HG02852 (cell line): ENCODE measurements around the gene F7.
"Not testable (repeated sequence)": the region's sequence is repeated elsewhere in the genome, so short reads cannot be mapped to it uniquely, and the experiment has no call there.

Experiments used
- ATAC-seq: cut with Tn5 transposase; IDR thresholded peaks from one replicate; pipeline ENCODE4 v1.9.1; 2021; ENCODE audit warnings: mild to moderate bottlenecking, moderate library complexity; ENCODE audit not compliant: unreplicated experiment

The F7 gene

DNA sequence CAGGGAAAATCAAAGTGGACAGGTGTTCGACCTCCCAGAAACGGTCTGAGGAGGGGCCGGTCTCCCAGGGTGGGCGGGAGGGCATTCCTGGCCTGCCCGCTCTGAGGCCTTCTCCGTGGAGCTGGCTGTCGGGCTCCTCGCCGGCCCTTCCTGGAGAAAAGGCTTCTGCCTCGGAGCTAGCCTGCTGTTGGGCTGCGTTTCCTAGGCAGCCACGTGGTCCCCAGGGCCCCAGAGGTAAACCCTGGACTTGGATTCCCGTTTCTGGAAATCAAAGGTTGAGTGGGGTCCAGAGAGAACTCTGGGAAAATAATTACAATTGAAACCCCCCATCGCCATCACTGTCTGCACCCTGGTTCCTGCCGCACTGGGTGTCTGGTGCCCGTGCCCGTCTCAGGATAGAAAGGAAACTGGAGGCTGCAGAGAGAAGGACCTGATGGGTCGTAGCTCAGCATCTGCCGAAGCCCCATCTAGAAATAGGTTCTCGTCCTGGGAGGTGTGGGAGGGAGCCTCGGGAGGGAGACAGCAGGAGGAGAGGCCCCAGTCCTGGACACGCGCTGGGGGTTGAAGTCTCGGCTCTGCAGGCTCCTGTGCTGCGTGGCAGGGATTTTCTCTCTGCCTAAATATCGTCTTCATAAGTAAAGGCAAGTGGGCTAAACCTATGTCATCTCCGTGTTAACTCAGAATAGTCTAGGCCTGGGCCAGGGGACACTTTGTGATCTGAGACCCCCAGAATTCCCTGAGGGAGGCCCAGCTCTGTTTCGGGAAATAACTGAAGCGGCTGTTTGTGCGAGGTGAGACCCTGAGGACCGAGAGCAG lies 45.2 kb downstream of the F7 start:
- no peak for ATAC-seq

DNA sequence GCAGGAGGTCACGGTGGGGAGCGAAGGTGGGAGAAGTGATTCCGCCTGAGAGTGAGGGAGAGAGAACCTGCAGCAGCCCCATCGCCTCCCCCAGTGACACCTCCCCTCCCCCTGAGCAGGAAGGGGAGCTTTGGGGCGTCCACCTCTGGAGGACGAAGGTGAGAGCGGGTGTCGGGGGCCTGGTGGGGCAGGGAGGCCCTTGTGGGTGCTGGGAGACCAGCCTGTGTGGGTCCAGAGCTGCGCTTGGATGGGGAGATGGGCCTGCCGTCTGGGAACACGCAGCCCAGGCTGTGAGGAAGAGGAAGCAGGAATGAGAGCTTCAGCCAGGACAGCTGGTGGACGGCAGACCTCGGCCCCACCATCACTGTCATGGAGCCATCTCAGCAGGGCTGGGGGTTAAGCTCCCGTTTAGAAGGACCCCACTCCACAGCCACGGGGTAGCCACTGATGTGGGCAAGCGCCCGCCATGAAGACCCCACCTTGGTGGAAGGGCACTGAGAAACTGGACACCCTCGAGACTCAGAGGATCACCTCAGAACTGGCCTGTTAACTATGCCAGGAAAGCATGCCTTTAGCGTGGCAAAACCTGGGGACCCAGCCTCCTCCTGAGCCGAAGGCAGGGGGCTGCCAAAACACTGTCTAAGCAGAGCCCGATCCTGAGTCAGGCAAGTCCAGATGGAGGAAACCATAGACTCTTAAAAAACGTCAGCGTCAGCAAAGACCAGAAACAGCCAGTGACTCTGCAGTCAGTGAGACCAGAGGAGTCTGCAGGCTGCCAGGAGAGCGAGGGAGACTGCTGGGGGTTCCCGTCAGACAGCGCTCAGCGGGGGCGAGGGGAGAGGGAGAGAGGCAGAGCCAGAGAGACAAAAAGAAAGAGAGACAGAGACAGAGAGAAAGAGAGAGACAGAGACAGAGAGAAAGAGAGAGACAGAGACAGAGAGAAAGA lies 46.4 kb downstream of the F7 start:
- no peak for ATAC-seq

DNA sequence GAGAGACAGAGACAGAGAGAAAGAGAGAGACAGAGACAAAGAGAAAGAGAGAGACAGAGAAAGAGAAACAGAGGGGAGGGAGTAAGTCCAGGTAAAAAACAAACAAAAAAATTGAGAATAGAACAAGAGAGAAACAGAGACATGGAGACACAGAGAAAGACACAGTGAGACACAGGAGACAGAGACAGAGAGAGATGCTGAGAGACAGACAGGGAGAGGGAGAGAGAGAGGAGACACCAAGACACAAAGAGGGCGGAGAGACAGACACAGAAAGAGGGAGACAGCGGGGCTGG lies 47.0 kb downstream of the F7 start:
- ATAC-seq: no peak

DNA sequence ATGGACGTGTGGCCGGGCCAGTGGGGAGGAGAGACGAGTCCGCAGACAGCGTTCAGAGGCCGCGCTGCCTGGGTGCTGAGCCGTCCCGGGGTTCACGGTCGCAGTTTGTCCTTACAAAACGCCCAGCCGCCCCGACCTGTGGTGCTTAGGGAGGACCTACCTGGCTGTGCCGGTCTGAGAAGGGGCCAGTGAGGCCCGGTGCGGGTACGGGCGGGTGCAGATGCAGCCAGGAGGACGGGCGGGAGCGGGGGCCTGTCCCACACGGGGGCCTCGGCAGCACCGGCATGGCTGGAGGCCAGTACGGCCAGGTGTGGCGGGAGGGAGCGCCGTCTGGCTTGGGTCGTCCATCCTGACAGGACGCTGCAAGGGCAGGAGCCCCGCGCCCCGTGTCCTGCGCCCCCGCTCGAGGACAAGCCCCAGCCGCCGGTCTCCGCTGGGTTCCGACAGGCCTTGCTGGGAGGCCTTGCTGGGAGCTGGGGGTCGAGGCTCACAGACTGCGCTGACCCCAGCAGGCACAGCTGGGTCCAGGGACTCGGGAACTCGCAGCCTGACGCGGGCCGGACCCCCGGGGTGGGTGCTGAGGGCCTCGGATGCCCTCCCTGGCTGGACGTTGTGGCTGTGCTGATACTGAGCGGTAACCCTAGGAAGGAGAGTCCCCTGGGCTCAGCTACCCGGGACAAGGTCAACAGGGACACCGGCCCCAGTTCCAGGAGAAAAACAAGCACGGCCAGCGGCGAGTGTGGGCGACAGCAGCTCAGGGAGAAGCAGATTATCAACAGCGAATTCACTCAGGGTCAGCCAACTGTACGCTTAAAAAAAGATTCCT lies 47.6 kb downstream of the F7 start:
- ATAC-seq: peak; percentile 34

DNA sequence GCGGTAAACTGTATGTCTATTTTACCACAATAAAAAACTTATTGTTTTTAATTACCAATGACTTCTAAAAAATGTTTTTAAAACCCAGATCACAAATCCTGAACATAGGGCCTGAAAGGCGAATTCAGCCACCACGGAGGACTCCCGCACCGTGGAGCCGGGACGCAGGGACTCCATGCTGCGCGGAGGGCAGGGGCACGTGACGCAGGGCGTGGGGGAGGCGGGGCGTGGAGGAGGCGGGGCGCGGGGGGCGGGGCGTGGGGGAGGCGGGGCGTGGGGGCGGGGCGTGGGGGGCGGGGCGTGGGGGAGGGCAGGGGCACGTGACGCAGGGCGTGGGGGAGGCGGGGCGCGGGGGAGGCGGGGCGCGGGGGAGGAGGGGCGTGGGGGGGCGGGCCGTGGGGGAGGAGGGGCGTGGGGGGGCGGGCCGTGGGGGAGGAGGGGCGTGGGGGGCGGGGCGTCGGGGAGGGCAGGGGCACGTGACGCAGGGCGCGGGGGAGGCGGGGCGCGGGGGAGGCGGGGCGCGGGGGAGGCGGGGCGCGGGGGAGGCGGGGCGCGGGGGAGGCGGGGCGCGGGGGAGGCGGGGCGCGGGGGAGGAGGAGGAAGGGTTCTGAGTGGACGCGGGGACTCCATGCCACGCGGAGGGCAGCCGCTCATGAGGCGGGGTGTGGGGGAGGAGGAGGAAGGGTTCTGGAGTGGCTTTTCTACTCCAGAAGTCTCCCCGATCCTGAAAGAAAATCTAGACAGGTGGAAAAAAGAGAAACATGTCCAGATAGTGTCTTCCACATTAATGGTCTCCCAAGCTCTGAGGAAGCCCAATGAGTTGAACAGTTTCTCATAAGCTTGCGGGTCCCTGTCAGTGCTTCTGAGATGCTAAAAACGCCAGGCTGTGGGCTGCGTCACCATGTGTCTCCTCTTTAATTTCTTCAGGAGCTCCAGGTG lies 48.5 kb downstream of the F7 start:
- peak; percentile 66 for ATAC-seq

DNA sequence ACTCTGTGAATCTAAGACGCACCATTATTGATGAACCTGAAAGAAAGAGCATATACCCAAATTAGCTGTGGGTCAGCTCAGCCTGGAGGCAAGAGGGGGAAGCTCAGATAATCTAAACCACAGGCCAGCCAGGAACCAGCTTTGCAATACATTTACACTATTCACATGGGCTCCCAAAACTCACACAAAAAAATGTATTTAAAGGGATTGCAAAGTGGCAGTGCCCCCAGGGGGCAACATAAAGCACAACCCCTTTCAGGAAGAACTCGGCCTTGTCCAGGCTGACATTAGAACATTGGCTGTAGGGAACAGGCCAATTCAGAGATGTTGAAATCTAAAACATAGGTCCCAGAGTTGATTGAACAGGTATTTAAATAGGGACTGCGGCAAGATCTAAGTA lies 49.6 kb downstream of the F7 start:
- ATAC-seq: no peak

DNA sequence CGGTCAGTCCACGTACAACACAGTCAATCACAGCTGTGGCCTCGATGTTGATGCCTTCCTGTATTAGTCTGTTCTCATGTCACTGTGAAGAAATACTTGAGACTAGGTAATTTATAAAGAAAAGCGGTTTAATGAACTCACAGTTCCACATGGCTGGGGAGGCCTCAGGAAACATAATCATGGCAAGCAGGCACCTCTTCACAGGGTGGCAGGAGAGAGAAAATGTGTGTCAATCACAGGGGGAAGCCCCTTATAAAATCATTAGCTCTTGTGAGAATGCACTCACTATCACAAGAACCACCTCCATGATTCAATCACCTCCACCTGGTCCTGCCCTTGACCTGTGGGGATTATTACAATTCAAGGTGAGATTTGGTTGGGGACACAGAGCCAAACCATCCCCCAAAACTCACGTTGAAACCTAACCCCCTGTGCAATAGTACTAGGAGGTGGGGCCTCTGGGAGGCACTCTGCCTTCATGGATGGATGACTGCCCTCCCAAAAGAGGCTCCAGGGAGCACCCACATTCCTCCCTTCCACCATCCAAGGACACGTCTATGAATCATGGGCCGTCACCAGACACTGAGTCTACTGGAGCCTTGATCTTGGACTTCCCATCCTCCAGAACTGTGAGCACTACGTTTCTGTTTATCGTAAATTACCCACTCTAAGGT lies 50.5 kb downstream of the F7 start:
- ATAC-seq: no peak

DNA sequence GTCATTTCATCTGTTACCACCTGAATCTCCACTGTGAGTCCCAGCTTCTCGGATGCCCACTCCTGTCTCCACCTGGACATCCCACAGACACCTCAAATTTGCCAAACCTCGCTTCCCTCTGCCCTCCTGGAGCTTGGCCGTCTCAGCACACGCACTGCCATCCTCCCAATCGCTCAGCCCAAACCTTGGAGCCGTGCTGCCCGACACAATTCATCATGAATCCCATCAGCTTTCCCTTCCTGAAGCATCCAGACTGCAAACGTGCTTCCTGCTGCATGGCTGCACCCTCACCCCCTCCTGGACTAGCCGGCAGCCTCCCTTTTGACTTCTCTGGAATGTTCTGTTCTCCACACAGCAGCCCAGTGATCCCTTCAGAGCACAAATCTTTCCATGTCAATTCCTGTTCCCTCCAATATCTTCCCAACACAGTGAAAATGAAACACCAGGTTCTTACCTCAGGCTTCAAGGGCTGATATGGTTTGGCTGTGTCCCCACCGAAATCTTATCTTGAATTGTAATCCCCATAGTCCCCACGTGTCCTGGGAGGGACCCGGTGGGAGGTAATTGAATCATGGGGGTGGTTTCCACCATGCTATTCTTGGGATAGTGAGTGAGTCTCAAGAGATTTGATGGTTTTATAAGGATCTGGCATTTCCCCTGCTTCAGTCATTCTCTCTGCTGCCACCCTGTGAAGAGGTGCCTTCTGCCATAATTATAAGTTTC lies 51.8 kb downstream of the F7 start:
- no peak for ATAC-seq

DNA sequence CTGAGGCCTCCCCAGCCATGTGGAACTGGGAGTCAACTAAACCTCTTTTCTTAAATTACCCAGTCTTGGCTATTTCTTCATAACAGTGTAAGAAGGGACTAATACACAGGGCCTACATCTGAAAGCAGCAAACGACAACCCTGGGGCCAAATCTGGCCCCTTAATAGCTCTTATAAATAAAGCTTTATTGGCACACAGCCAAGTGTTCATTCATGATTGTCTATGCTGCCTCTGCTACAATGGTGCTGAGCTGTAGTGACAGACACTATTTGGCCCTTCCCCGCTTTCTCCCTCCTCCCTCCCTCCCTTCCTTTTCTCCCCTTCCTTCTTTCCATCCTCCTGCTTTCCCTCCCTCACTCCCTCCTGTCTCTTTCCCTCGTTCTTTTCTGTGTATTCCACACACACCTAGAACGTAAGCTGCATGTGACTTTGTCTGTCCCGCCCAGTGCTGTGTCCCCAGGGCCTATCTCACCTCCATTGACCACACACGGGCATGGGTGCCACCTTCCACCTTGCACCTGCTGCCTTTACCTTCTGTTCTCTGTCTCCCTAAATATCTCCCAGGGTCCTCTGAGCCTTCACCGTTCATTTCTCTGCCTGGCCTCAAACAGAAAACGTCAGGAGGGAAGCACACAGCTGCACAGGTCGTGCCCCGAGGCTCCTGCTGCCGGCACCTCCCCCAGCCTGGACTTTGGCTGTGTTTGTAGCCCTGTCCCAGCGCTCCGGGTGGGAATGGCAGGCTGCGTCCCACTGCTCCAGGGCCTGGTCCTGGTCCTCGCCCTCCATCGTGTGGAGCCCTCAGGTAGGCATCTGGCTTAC lies 52.5 kb downstream of the F7 start, which contains the start of gene PROZ:
TSS of gene PROZ (plus strand) at position 720 of the 819 bp plus-strand sequence. CDS start at position 733, 13 bp downstream.
- ATAC-seq: no peak

DNA sequence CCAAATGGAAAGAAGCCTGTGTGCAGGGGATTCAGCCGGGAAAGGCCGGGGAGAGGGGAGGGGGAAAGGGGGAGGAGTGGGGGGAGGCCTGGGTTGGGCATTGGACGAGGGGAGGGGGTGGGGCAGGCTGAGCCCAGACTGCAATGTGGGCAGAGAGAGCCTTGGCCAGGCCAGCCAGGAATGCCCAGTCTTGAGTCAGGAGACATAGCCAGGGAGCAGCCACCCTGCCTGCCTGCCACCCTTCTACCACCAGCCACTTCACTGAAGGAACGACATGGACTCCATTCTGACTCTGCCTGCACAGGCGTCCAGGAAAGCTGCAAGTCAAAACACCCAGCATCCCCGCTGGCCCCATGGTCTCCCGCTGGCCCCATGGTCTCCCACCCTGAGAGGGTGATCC lies 53.4 kb downstream of the F7 start:
- no peak for ATAC-seq

DNA sequence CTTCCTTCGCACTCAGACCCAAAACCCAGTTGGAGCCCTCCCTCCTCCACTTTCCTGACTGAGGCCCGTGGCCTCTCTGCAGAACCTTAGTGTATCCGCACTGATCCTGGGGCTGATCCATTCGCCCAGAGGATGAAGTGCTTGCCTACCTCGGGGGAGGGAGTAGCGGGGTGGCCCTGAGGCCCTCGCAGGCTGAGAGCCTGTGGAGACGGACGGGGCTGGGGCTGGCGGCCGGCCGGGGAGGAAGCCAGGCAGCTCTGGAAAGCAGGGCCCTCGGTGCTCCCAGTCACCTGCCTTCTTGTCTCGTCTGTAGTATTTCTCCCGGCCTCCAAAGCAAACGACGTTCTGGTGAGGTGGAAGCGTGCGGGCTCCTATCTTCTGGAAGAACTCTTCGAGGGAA lies 54.1 kb downstream of the F7 start:
- no peak for ATAC-seq

DNA sequence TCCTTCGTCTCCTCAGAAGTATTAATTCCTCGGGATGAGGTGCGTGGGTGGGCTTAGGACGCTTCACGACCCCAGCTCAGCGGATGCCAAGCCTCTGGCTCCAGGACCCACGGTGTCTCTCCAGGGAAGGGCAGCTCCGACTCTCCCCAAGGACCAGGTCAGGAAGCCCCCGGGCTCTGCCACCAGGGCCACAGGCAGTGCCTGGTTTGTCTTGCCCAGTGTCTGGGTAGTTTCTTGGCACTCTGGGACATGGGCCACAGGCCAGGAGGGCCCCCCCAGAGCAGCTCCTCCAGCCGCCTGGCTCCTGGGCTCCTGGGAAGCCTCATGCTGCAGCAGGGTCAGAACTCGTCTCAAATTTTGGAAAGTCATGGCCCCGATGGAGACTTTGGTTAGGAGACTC lies 55.4 kb downstream of the F7 start:
- ATAC-seq: no peak

DNA sequence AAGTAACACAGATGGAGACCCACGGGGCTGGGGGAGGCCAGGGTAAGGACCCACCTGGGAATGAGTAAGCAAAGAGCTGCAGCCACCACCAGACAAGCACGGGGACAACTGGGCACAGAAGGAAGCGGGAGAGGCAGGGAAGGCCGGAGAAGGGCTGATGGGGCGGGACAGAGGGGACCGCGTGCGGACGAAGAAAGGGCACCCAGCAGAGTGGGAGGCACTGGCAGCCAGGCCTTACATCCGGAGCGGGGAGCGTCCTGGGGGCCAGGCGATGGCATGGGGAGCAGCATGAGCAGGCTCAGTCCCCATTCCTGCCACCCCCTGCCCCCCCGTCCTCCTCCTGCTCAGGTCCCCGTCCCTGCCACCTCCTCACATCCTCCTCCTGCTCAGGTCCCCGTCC lies 55.8 kb downstream of the F7 start:
- no peak for ATAC-seq

DNA sequence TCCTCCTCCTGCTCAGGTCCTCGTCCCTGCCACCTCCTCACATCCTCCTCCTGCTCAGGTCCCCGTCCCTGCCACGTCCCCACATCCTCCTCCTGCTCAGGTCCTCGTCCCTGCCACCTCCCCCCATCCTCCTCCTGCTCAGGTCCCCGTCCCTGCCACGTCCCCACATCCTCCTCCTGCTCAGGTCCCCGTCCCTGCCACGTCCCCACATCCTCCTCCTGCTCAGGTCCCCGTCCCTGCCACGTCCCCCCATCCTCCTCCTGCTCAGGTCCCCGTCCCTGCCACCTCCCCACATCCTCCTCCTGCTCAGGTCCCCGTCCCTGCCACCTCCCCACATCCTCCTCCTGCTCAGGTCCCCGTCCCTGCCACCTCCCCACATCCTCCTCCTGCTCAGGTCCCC lies 56.4 kb downstream of the F7 start:
- not testable (repeated sequence) for ATAC-seq

DNA sequence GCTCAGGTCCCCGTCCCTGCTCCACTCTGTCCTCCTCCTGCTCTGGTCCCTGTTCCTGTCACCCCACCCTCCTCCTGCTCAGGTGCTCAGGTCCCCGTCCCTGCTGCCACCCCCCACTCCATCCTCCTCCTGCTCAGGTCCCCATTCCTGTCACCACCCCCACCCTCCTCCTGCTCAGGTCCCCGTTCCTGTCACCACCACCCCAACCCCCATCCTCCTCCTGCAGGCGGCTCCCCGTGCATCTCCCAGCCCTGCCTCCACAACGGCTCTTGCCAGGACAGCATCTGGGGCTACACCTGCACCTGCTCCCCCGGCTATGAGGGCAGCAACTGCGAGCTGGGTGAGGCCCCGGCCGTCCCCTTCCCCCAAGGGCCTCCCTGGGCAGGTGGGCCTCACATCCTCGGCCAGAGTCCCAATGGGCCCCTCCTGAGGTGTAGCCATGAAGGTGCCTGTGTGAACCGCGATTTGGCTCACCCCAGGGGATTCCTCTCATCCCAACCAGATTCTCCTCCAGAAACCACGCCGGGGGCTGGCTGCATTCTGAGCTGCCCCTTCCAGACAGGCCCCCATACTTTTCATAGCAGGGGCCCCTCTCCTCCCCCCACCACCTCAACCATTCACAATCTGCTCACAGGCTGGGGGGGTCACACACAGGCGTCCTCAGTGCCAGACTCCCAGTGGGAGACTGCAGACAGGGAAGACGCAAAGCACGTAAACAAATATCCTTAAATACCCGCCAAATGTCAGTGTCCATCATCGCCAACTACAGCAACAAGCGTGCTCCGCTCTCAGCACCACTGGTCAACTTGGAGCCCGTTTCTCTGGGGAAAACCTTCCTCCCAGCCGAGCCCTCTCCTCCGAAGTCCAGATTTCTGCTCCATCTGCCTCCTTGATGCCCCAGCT lies 57.4 kb downstream of the F7 start:
- no peak for ATAC-seq

DNA sequence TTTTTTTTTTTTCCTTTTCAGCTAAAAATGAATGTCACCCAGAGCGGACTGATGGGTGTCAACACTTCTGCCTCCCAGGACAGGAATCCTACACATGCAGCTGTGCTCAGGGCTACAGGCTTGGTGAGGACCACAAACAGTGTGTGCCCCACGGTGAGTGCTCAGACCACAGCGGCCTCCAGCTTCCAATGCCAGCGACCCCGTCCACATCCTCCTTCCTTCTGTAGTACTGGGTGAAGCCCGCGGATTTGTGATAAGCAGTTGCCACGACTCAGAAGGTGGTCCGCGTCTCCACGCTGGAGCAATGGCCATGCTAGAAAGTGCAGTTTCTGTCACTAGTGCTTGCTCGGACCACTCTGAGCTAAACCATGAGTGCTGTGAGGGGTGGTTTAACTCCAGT lies 58.9 kb downstream of the F7 start:
- ATAC-seq: no peak

DNA sequence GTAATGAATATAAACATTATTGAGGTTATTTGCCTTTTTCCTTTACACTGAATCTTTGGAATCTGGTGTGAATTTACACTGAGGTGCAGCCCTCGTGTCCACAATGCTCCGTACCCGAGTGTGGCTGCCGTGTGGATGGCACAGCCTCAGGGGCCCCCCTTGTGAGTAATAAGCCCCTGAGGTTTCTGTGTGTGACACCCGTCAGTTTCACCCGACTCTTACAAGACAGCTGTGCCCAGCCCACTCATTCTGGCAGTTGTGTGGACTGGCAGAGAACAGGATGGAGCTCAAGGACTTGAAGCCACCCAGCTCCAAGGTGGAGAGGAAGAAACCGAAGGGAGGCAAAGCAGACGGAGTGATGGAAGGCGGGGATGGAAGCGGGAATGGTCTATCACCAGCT lies 60.7 kb downstream of the F7 start:
- no peak for ATAC-seq
